HL-60/S4 treated with phorbol 12-myristate 13-acetate at 8.2 ng/mL for 4 days and 3 days (cell line): Measurements from ENCODE around the gene DLK1.

Experiments used
- in situ Hi-C: fragments of 300-500 bp; cut with MboI; formaldehyde crosslinking; loops from 2 replicates; pipeline ENCODE4 v1.15.0; 2022; ENCODE audit warnings: low sequenced_read_pairs

The DLK1 gene

GRCh38 chr14:100726550-100727085, at the start of gene DLK1:
TSS of gene DLK1 (plus strand) at chr14:100726892. CDS start at chr14:100727069, 177 bp downstream.
- in situ Hi-C loops: no loop called here

GRCh38 chr14:100677152-100677551, 49.5 kb upstream of the DLK1 start:
- in situ Hi-C loops: no loop called here

- in situ Hi-C loops: no loop called here
Observed at GRCh38 chr14:100677554-100678468, 48.9 kb upstream of the DLK1 start.

- in situ Hi-C loops: no loop called here
Observed at GRCh38 chr14:100678469-100678828, 48.2 kb upstream of the DLK1 start.

- in situ Hi-C loops: no loop called here
Observed at GRCh38 chr14:100679153-100679552, 47.5 kb upstream of the DLK1 start.

- in situ Hi-C loops: no loop called here
Observed at GRCh38 chr14:100679707-100680438, 46.8 kb upstream of the DLK1 start.

GRCh38 chr14:100680439-100681051, 46.1 kb upstream of the DLK1 start:
- in situ Hi-C loops: no loop called here

- in situ Hi-C loops: no loop called here
Observed at GRCh38 chr14:100681111-100681510, 45.6 kb upstream of the DLK1 start.

GRCh38 chr14:100682749-100683148, 43.9 kb upstream of the DLK1 start:
- in situ Hi-C loops: no loop called here

GRCh38 chr14:100683578-100683977, 43.1 kb upstream of the DLK1 start:
- in situ Hi-C loops: no loop called here

- in situ Hi-C loops: no loop called here
Observed at GRCh38 chr14:100684154-100684553, 42.5 kb upstream of the DLK1 start.

GRCh38 chr14:100684961-100685360, 41.7 kb upstream of the DLK1 start:
- in situ Hi-C loops: no loop called here

- in situ Hi-C loops: no loop called here
Observed at GRCh38 chr14:100686858-100687257, 39.8 kb upstream of the DLK1 start.

- in situ Hi-C loops: no loop called here
Observed at GRCh38 chr14:100687386-100687785, 39.3 kb upstream of the DLK1 start.

GRCh38 chr14:100688051-100688450, 38.6 kb upstream of the DLK1 start:
- in situ Hi-C loops: no loop called here

- in situ Hi-C loops: no loop called here
Observed at GRCh38 chr14:100688598-100689461, 37.9 kb upstream of the DLK1 start.

GRCh38 chr14:100690672-100691071, 36.0 kb upstream of the DLK1 start:
- in situ Hi-C loops: no loop called here

- in situ Hi-C loops: no loop called here
Observed at GRCh38 chr14:100691395-100692056, 35.2 kb upstream of the DLK1 start.

- in situ Hi-C loops: no loop called here
Observed at GRCh38 chr14:100692256-100692655, 34.4 kb upstream of the DLK1 start.
